HPDE6-E6E7 (cell line): ENCODE results near the gene KRT79.

Source experiments
- DNase-seq: peaks from one replicate; pipeline ENCODE4 v3.0.0; 2011; ENCODE audit warnings: missing footprints; ENCODE audit errors: extremely low spot score

KRT79 gene

DNA sequence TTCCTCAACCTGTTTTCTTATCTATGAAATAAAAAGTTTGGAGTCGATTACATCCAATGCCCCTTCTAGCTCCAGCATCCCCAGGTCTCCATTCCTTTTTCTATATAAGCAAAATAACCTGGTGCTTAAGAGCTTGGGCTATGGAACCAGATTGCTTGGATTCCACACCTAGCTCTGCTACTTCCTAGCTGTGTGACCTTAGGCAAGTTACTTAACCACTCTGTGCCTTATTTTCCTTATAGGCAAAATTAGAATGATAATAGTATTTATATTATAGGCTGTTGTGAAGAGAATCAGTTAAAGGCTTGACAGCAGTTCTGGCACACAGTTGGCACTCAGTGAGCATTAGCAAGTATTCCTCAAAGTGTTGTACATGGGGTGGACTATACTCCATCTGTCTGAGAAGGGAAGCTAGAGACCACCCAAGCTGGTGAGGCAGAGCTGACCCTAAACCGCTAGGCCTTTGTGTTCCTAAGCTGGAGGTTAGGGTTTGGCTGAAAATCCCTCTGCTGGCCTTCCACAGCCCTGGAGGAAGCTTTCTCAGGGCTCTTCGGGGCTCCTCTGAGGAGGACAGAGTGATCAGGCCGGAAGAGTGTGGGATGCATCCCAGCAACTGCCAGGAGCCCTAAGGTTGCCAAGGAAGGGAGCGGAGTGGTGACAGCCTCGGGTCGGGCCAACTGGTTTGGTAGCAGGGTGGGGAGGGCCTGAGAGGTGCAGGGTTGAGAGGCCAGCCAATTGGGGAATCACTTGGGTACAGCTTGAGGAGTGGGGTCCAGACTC lies 14.2 kb downstream of the KRT79 start:
- no peak for DNase-seq

DNA sequence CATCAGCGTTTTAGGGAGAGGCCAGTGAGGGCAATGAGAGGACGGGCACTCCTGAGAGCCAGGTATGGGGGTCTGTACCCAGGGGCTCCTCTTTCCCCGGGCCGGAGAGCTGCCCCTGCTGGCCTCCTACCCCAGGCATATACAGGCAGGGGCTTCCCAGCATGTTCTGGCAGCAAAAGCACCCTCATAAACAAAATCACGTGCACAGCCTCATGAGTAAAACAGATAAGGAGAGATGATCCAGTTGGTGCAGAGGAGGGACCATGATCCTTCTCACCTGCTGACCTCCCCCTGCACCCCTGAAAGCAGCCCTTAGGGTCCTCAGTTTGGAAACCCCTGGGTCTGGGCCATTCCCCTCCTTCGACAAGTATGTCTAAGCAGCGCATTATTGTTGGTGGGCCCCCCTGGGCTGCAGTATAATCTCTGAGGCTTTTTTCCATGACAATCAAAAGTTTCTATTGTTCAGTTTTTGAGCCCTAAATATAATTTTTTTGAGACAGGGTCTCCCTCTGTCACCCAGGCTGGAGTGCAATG lies 15.2 kb downstream of the KRT79 start:
- DNase-seq, result no peak

GRCh38 chr12:52818388-52818787 lies 15.7 kb downstream of the KRT79 start:
- no peak for DNase-seq

DNA sequence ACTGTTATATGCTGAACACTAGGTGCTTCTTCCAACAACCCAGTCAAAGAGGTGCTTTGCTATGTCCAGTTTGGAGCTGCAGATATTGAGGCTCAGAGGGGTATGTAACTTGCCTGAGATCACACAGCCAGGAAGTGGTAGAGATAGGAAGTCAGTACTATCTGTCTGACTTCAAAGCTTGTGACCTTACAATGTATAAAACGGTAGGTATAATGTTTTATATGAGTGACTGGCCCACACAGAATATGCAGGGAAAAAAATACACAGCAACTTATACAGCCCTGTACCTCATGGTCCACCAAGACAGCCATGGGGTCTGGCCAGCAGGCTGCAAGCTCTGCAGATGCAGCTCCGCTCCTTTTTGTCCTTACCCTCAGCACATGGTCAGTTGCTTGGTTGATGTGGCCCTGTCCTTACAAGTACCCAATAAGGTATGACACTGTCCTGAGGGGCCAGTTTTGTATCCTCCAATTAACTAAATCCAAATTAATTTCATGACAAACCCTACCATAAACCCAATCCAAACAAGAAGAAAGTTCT lies 16.3 kb downstream of the KRT79 start:
- DNase-seq, result no peak

DNA sequence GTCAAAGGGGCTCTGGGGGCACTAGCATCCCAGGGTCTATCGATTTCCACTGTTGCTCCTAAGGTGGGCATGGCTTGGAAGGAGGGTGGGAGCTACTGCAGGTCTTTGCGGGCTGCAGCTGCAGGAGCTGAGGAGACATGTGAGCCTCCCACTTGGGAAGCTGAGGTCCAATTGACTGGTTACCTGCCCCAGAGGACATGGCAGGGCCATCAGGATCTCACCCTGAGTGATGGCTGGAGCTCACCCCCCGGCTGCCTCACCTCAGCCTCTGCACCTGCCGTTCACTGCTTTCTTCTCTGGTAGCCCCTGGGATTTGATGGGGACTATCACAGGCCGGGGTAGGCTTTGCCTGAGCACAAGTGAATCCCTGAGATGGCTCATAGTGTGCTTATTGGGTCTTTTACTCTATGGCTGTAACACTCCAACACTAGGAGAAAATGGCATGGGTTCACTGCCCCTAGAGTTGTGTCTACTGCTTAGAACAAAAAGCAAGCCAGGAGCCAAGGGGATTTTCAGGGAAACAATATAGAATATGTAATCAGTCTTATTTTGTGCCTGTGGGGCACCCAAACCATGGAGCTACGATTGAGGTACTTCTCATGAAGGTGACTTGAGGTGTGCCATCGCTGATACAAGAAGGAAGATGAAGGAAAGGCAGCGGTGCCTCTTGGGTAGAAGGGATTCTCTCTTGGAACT lies 17.0 kb downstream of the KRT79 start:
- DNase-seq, result no peak

DNA sequence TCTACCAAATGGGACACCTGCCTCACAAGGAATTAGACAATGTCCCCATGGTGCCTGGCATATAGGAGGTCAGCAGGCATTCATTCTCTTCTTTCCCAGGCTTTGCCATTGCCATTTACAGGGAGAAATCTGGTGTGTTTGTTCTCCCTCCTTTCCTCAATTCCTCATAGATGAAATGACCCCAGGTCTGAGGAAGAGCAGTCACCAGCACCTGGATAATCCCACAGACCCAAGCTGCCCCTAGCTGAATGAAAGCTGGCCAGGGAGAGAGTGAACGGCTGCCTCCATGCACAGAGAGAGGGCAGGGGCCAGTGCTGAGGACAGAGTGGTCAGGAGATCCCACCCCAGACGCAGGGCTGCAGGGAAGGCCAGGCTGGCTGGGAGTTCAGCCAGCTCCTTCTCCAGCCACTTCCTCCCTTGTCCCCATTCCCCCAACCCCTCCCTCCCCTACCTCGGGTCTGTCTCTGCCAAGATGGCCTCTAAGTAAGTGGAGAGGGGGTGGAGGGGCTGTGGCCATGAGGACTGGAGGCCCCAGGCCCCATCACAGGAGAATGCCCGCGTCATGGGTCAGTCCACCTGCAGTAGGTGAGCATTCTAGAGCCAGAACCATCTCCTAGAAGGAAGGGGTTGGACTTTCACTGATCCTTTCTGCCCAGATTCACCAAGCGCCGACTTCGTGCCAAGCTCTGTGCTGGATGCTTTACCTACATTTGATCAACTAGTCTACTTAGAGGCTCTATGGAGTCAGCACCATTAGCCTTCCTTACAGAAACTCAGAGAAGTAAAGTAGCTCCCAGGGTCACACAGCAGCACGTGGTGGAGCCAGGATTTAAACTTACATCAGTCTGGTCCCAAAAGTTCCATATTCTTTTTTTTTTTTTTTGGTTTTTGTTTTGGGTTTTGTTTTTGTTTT lies 18.2 kb downstream of the KRT79 start:
- DNase-seq, result no peak

DNA sequence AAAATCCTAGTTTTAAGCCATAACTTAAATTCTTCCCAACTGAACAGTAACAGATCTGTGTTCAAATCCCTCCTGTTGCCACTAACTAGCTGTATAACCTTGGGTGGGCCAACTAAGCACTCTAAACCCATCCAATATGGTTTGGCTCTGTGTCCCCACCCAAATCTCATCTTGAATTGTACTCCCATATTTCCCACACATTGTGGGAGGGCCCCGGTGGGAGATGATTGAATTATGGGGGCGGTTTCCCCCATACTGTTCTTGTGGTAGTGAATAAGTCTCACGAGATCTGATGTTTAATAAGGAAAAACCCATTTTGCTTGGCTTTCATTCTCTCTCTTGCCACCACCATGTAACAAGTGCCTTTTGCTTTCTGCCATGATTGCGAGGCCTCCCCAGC lies 18.9 kb downstream of the KRT79 start:
- no peak for DNase-seq

GRCh38 chr12:52814710-52815155 lies 19.4 kb downstream of the KRT79 start:
- no peak for DNase-seq

GRCh38 chr12:52813885-52814709 lies 20.0 kb downstream of the KRT79 start, which contains the start of gene KRT4:
Gene KRT4 (minus strand): TSS chr12:52814116. CDS start chr12:52814058, 58 bp downstream.
- DNase-seq, result no peak

GRCh38 chr12:52813203-52813819 lies 20.8 kb downstream of the KRT79 start:
- DNase-seq, result no peak

DNA sequence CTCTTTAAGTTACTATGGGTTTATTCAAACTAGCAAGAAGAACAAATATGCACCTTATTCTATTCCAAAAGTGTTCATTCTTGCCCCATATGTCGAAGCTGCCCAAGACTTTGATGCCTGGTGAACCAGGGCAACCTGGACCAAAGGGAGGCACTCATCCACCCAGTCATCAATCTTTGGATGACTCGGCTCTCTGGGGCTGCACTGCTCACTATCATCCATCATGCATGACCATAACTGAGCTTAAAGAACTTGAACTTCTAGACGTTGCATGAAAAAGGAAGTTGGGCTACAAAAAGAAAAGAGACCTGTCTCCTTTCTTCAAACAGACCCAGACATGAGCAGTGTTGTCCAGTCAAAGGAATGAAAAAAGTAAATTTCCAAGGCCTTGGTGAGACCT lies 21.4 kb downstream of the KRT79 start:
- DNase-seq, result no peak

DNA sequence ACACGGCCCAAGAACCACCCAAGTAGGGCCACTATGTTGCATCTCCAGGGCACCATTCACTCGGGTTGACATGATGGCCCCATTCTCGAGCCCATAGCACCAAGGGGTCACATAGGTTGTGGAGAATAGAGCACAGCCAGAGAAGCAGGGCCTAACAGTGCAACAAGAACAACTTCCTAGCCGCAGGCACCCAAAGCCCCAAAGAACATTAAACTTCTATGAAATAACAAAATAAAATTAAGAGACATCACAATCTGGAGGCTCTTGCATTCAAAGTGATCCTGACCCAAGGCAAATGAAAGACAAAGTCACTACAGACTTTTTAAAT lies 22.1 kb downstream of the KRT79 start:
- no peak for DNase-seq

DNA sequence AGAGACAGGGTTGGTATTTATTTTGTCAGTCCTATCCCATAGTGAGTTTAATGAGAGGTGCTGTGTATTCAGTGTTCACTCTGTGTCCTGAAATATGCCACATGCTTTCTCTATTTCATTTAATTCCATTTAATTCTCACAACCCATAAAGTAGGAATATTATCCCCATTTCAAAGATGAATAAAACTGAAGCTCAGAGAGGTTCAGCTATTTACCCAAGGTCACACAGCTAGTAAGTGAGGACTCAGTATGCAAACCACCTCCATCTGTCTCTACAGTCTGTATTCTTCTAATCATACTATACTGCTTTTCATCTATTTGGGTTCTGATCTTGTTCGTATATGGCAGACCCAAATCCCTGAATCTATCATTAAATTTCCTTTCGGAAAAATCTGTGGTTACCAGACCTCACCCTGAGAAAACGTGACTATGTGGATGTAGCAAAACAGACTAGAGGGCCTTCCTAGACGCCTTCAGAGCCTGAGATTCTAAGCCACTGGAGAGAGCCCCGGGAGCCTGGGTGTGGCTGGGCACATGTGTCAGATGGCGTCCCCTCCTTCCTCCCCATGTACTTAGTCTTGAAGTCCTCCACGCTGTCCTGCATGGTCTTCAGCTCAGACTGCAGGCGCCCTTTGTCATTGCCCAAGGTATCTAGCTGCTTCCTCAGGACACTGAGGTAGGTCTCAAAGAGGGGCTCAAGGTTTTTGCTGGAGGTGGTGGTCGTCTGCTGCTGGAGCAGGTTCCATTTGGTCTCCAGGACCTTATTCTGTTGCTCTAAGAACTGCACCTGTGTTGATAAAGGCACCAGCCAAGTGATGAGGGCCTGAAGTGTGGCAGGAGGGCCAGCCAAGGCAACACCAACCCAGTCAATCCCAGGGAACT lies 22.7 kb downstream of the KRT79 start:
- no peak for DNase-seq

DNA sequence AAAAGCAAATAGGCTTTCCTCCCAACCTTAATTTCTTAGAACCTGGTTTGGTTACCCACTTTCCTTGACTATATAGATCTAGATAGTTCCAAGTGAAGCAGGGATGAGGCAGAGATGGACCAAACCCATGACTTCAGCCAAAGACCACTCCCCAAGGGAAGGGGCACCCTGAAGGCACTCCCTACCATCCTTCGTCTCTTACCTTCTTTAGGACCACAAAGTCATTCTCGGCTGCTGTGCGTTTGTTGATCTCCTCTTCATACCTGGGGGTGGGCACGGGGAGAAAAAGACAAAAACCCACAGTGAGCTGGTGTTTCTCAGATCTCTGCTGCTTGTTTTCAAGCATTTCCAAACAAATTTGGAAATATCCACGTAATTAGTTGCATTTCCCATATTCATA lies 23.6 kb downstream of the KRT79 start:
- no peak for DNase-seq

DNA sequence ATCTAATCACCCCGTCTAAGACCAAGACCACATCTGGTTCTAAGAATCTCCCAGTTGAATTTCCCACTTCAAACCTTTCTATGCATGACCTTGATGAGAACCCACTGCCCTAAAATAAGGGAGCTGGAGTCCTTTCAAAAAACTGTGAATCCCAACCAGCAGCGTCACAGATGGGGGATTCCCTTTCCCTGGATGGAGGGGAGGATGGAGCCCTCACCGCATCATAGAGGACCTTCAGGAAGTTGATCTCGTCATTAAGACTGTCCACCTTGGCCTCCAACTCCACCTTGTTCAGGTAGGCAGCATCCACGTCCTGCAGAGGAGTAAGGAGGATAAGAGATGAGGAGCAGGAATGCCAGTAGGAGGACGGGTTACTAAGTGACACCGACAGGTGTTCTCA lies 24.9 kb downstream of the KRT79 start:
- no peak for DNase-seq

- no peak for DNase-seq
These were observed 25.4 kb downstream of the KRT79 start for GRCh38 chr12:52808573-52809160.

DNA sequence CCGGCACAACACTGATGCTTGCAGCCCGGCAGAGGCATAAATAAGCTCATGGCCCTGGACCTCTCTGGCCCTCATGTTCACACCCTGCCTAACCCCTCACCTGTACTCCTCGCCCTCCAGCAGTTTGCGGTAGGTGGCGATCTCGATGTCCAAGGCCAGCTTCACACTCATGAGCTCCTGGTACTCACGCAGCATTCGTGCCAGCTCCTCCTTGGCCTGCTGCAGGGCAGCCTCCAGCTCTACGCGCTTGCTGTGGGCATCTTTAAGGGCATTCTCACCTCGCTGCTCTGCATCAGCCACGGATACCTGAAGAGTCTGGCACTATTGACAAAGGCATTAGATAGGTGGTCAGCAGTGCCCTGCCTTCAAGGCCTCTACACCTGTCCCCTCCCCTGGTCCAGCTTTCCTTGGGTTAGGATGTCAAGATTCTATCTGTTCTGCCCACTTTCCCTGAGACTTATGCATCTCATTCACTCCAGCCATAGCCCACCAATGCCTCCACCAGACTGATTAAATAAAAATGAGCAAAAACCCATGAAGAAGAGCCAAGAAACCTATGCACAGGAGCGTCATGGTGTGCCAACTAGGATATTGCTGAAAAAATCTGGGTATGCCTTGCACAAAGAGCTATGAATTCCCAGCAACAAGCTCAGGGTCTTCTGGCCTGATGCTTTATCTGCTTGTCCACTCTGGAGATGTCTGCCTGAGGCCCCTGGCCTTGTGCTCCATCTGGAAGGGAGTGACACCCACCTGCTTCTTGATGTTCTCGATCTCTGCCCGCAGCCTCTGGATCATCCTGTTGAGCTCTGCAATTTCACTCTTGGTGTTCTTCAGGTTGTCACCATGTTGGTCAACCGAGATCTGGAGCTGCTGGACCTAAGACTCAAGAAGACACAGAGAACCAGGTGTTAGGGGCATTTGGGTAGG lies 26.3 kb downstream of the KRT79 start:
- DNase-seq, result no peak
